ENCODE results near the gene NMU. TPM values are rescaled to one million over a fixed set of nuclear protein-coding genes. Genes with fewer than 3 reads are reported as not detected.

NMU gene
- polyA plus RNA-seq, 1 of the 3 experiments (the other 2 are of a cell fraction): 0.66 TPM

DNA sequence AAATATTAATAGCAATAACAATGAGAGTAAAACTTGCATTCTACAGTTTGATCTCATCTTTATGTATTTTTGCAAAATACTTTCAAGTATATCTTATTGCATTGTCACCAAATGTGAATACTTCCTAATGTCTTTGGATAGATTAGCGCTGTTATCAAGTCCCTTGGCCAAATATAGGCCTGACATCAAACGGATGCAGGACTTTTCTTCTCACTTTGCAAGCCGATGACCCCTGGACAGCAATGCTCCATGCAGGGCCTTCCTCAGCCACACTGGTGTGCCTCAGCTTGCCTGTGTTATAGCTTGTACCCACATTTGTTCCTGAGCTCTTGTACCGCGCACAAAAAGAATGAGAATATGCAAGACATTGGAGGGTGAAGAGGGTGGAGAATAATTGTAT lies 18.0 kb upstream of the NMU start:
- Histone ChIP-seq H3K9me3 (no peaks in the 10 kb centered on the region), H3K4me3 (ENCODE audit: low read depth in 2 of 2, low read length in 1 of 2) (no peak overlapping the region), H3K9me2 (no peaks in the 10 kb centered on the region), H3F3A (replicated peaks; ENCODE audit: insufficient read depth) (no peaks in the 10 kb centered on the region), H3K4me2 (no peak overlapping the region), H3K79me2 (ENCODE audit: insufficient read depth) (no peaks in the 10 kb centered on the region), H4K20me1 (ENCODE audit: insufficient read depth) (no peaks in the 10 kb centered on the region), H3K27ac (ENCODE audit: low read depth in 2 of 2, low read length in 1 of 2) (no peak overlapping the region), H2AFZ (ENCODE audit: low read depth) (no peak overlapping the region), H3K9ac (no peak overlapping the region), H3K36me3 (replicated peaks in 1 of 2; ENCODE audit: control insufficient read depth in 1 of 2, insufficient read depth in 2 of 2, low read length in 1 of 2) (no peaks in the 10 kb centered on the region), H3K27me3 (ENCODE audit: insufficient read depth) (no peaks in the 10 kb centered on the region), H3K4me1 (ENCODE audit: control insufficient read depth in 1 of 2, insufficient read depth in 2 of 2, low read depth in 1 of 2, low read length in 1 of 2) (no peaks in the 10 kb centered on the region)
- POLR2A ChIA-PET: no interaction called here
- DNase-seq: no peak
- CTCF ChIA-PET: no interaction called here
- TF ChIP-seq RAD21 (IDR thresholded peaks at IDR 0.05; ENCODE audit: low read length) (no peak), FOXM1 (IDR thresholded peaks at IDR 0.05; ENCODE audit: low read depth) (no peak), GABPA (IDR thresholded peaks at IDR 0.05; ENCODE audit: low read depth) (no peak), SMC3 (IDR thresholded peaks at IDR 0.05; ENCODE audit: low read depth, low read length) (no peak), RFX5 (IDR thresholded peaks at IDR 0.05; ENCODE audit: low read length) (no peak), RXRA (IDR thresholded peaks at IDR 0.05; ENCODE audit: borderline replicate concordance, low read depth) (no peak), FOXJ3 (CRISPR knock-in tag; IDR thresholded peaks at IDR 0.05) (no peak)
- TF ChIP-seq, protein P1, sequence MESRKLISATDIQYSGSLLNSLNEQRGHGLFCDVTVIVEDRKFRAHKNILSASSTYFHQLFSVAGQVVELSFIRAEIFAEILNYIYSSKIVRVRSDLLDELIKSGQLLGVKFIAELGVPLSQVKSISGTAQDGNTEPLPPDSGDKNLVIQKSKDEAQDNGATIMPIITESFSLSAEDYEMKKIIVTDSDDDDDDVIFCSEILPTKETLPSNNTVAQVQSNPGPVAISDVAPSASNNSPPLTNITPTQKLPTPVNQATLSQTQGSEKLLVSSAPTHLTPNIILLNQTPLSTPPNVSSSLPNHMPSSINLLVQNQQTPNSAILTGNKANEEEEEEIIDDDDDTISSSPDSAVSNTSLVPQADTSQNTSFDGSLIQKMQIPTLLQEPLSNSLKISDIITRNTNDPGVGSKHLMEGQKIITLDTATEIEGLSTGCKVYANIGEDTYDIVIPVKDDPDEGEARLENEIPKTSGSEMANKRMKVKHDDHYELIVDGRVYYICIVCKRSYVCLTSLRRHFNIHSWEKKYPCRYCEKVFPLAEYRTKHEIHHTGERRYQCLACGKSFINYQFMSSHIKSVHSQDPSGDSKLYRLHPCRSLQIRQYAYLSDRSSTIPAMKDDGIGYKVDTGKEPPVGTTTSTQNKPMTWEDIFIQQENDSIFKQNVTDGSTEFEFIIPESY (IDR thresholded peaks at IDR 0.05; ENCODE audit: borderline replicate concordance, low read depth): no peak
- TF ChIP-seq, protein P2, sequence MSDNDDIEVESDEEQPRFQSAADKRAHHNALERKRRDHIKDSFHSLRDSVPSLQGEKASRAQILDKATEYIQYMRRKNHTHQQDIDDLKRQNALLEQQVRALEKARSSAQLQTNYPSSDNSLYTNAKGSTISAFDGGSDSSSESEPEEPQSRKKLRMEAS (IDR thresholded peaks at IDR 0.05; ENCODE audit: low read depth): no peak
- TF ChIP-seq, protein P3, sequence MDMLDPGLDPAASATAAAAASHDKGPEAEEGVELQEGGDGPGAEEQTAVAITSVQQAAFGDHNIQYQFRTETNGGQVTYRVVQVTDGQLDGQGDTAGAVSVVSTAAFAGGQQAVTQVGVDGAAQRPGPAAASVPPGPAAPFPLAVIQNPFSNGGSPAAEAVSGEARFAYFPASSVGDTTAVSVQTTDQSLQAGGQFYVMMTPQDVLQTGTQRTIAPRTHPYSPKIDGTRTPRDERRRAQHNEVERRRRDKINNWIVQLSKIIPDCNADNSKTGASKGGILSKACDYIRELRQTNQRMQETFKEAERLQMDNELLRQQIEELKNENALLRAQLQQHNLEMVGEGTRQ (IDR thresholded peaks at IDR 0.05; ENCODE audit: borderline replicate concordance, low read depth, low read length): no peak
- TF ChIP-seq, protein P4, sequence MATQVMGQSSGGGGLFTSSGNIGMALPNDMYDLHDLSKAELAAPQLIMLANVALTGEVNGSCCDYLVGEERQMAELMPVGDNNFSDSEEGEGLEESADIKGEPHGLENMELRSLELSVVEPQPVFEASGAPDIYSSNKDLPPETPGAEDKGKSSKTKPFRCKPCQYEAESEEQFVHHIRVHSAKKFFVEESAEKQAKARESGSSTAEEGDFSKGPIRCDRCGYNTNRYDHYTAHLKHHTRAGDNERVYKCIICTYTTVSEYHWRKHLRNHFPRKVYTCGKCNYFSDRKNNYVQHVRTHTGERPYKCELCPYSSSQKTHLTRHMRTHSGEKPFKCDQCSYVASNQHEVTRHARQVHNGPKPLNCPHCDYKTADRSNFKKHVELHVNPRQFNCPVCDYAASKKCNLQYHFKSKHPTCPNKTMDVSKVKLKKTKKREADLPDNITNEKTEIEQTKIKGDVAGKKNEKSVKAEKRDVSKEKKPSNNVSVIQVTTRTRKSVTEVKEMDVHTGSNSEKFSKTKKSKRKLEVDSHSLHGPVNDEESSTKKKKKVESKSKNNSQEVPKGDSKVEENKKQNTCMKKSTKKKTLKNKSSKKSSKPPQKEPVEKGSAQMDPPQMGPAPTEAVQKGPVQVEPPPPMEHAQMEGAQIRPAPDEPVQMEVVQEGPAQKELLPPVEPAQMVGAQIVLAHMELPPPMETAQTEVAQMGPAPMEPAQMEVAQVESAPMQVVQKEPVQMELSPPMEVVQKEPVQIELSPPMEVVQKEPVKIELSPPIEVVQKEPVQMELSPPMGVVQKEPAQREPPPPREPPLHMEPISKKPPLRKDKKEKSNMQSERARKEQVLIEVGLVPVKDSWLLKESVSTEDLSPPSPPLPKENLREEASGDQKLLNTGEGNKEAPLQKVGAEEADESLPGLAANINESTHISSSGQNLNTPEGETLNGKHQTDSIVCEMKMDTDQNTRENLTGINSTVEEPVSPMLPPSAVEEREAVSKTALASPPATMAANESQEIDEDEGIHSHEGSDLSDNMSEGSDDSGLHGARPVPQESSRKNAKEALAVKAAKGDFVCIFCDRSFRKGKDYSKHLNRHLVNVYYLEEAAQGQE (IDR thresholded peaks at IDR 0.05; ENCODE audit: low read depth, low read length): no peak
- TF ChIP-seq, protein P5, sequence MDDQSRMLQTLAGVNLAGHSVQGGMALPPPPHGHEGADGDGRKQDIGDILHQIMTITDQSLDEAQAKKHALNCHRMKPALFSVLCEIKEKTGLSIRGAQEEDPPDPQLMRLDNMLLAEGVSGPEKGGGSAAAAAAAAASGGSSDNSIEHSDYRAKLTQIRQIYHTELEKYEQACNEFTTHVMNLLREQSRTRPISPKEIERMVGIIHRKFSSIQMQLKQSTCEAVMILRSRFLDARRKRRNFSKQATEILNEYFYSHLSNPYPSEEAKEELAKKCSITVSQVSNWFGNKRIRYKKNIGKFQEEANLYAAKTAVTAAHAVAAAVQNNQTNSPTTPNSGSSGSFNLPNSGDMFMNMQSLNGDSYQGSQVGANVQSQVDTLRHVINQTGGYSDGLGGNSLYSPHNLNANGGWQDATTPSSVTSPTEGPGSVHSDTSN (IDR thresholded peaks at IDR 0.05): no peak
- 51% methylated on average over 5 of the region's 5 CpGs for WGBS (ENCODE audit: low lambda C conversion rate)
